HG03097 (cell line): ENCODE data around the gene TBX19.

Source experiments
- ATAC-seq: cut with Tn5 transposase; IDR thresholded peaks from one replicate; pipeline ENCODE4 v1.9.1; 2021; ENCODE audit not compliant: unreplicated experiment, low FRiP score

Gene TBX19

GRCh38 chr1:168280296-168280927 is at the start of gene TBX19:
Gene TBX19, plus strand, starts transcription at chr1:168280877. Its CDS starts 214 bp downstream, at chr1:168281091.
- ATAC-seq = no peak

GRCh38 chr1:168234846-168235547 is 45.7 kb upstream of the TBX19 start:
- no peak for ATAC-seq

- no peak for ATAC-seq
These were observed 45.2 kb upstream of the TBX19 start for GRCh38 chr1:168235548-168235885.

DNA sequence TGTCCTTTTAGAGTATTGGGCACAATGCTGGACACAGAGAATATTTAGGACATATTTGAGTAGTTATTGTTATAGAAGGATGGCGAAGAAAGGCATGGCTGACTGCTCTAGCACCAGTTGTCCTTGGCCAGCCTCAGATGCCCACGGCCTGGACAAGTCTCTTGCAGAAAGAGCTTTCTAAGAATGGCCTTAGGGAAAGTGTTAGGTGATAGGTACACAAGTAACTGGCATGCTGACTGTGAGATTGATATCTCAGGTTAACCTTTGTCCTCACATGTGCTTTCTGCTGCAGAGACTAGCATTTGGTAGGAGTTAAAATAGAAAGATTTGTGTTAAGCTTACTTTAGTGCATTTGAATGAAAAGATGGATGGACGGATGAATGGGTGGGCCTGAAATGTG is 44.7 kb upstream of the TBX19 start:
- ATAC-seq = no peak

GRCh38 chr1:168236836-168237611 is 43.7 kb upstream of the TBX19 start:
- no peak for ATAC-seq

GRCh38 chr1:168243198-168243597 is 37.5 kb upstream of the TBX19 start:
- ATAC-seq = no peak

DNA sequence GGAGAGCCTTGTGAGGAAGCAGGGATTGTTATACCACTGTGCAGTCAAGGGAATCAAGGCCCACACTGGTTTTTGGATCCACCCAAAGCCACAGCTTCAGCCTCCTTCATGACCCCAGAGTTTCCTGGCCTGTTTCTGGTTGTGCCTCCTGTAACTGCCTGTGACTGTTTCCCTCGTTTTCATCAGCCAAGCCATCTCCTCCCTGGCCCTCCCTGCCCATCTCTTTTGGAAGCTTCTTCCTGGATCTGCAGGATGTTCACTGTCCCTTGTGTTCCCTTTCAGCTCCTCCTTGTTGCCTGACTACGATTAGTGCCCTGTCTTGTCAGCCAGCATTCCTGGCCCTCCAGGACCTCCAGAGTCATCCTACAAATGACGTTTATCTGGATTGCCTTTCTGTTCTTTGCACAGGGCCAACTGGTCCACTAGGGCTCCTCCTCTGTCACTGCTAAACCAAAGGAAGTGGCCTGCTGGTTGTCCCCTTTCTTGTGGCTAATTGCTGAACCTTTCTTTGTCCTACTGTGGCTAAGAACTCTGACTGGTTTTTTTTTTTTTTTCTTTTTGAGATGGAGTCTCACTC is 37.0 kb upstream of the TBX19 start:
- ATAC-seq = no peak

GRCh38 chr1:168245042-168245441 is 35.6 kb upstream of the TBX19 start:
- no peak for ATAC-seq

GRCh38 chr1:168246506-168246905 is 34.2 kb upstream of the TBX19 start:
- ATAC-seq = no peak

DNA sequence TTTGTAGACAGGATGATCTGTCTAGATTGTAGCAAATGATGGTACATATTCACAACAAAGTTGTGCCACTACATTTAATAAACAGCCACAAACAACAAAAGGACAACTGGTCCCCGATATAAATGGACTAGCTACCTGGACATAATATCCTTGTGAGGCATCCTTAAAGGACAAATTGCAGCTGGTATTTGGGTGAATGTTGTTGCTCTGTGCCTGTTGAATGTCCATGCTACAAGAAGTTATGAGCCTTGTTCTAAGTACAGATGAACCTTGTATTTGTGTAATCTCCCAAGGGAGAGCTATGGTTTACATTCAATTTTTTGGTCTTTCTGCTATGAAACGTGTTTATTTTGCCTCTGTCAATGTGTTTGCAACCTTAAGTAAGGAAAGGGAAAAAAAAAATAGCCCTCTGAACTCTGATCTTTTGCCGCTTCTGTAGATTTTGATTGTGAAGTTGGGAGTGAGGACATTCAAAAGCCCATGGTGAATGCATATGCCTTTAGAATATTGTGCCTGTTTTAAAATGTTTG is 28.4 kb upstream of the TBX19 start:
- ATAC-seq = no peak

GRCh38 chr1:168256164-168256563 is 24.5 kb upstream of the TBX19 start:
- no peak for ATAC-seq

DNA sequence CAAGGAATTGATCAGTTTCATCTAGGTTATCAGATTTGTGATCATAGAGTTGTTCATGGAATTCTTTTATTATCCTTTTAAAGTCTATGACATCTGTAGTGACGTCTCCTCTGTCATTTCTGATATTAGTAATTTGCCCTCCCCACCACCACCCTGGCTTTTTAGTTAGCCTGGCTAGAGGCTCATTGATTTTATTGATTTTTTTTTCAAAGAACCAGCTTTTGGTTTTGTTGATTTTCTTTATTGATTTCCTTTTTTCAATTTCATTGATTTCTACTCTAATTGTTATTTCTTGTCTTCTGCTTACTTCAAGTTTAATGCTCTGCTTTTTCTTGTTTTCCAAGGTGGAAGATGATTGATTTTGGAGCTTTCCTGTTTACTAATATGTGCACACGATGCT is 23.3 kb upstream of the TBX19 start:
- ATAC-seq = no peak

DNA sequence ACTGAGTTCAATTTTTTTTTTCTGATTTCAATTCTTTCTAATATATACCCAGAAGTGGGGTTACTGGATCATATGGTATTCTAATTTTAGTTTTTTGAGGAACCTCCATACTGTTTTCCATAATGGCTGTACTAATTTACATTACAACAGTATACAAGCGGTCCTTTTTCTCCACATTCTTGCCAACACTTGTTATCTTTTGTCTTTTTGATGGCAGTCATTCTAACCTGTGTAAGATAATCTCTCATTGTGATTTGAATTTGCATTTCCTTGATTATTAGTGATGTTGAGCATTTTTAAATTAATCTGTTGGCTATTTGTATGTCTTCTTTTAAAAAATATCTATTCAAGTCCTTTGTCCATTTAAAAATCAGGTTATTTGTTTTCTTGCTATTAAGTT is 21.1 kb upstream of the TBX19 start:
- ATAC-seq = no peak

DNA sequence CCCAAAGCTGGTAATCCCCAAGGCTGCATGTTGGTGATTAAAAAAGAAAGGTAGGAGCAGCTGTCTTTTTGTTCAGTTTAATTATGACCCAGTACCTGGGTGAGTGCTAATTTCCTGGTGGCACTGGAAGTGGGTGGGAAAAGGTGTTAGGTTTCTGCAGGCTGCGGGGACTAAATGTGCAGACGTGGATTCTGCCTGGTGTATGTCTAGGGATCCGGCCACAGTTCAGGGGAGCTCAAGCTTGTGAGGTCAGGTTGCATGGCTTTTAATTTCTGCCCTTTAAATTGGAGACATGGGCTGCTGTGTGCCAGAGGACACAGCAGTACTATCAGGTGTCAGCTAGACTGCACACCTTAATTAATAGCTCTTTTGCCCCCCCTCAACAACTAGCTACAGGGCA is 20.3 kb upstream of the TBX19 start:
- ATAC-seq = no peak

- no peak for ATAC-seq
These were observed 19.3 kb upstream of the TBX19 start for GRCh38 chr1:168261390-168261789.

GRCh38 chr1:168263130-168263529 is 17.5 kb upstream of the TBX19 start:
- no peak for ATAC-seq

- no peak for ATAC-seq
These were observed 16.4 kb upstream of the TBX19 start for GRCh38 chr1:168264296-168264695.

- no peak for ATAC-seq
These were observed 15.1 kb upstream of the TBX19 start for GRCh38 chr1:168265596-168265995.

GRCh38 chr1:168266644-168267186 is 14.0 kb upstream of the TBX19 start:
- ATAC-seq = no peak

- ATAC-seq = no peak
These were observed 9.0 kb upstream of the TBX19 start for GRCh38 chr1:168271636-168272035.

- no peak for ATAC-seq
These were observed 7.1 kb upstream of the TBX19 start for GRCh38 chr1:168273575-168273974.
